Measurements from ENCODE around the gene FSHR.

GRCh38 chr2:49129034-49129433 lies 25.3 kb downstream of the FSHR start:
- no peak for TF ChIP-seq USF2 (IDR thresholded peaks at IDR 0.05; ENCODE audit: low read length)
- TF ChIP-seq TAF1 (IDR thresholded peaks at IDR 0.05; ENCODE audit: low read depth, low read length), result no peak
- no peak for TF ChIP-seq CTCF (IDR thresholded peaks at IDR 0.05; ENCODE audit: control extremely low read depth in 1 of 3, insufficient read depth in 1 of 3, low read depth in 1 of 3, low read length in 3 of 3)
- no peak for TF ChIP-seq TEAD4 (IDR thresholded peaks at IDR 0.05; ENCODE audit: low read depth, low read length)
- no peak for TF ChIP-seq POLR2A (IDR thresholded peaks at IDR 0.05; ENCODE audit: control extremely low read depth in 1 of 2, low read depth in 2 of 2, low read length in 2 of 2)
- TF ChIP-seq RAD21 (IDR thresholded peaks at IDR 0.05 in 1 of 2, conservative IDR thresholded peaks at IDR 0.05 in 1 of 2; ENCODE audit: low read depth in 2 of 2, low read length in 2 of 2), result no peak
- TF ChIP-seq POLR2AphosphoS5 (IDR thresholded peaks at IDR 0.05; ENCODE audit: low read depth, low read length), result no peak
- TF ChIP-seq EP300 (IDR thresholded peaks at IDR 0.05; ENCODE audit: borderline replicate concordance in 1 of 2, low read depth in 2 of 2, low read length in 2 of 2), result no peak
- TF ChIP-seq EZH2 (IDR thresholded peaks at IDR 0.05; ENCODE audit: low read depth, low read length, severe bottlenecking), result no peak
- no peak for TF ChIP-seq MAX (IDR thresholded peaks at IDR 0.05)
